Colonic mucosa (tissue), 4 donors: ENCODE results near the gene ULBP2. TPM values are rescaled to one million over a fixed set of nuclear protein-coding genes. Genes with fewer than 3 reads are reported as not detected.
"Not testable (repeated sequence)": the region's sequence is repeated elsewhere in the genome, so short reads cannot be mapped to it uniquely, and the experiment has no call there.

Source experiments
- DNase-seq: peaks from one replicate; pipeline ENCODE4 v3.0.0-alpha.2; 2020
- H3K27ac ChIP-seq: fragments of 200-600 bp; one replicate; pipeline ENCODE4 v1.8.0; 2021
- H3K27me3 ChIP-seq: fragments of 200-600 bp; one replicate; pipeline ENCODE4 v1.8.0; 2021
- H3K36me3 ChIP-seq: fragments of 200-600 bp; one replicate; pipeline ENCODE4 v1.8.0; 2021
- H3K4me1 ChIP-seq: fragments of 200-600 bp; one replicate; pipeline ENCODE4 v1.8.0; 2021; ENCODE audit warnings: mild to moderate bottlenecking
- H3K4me3 ChIP-seq: fragments of 200-600 bp; one replicate; pipeline ENCODE4 v1.8.0; 2021
- H3K9ac ChIP-seq, 2 donors: one replicate each; pipeline ENCODE4 v1.7.0; 2013; ENCODE audit warnings: control low read depth in 2 of 2, low read depth in 2 of 2, low read length in 2 of 2
- H3K9me3 ChIP-seq: fragments of 200-600 bp; one replicate; pipeline ENCODE4 v1.8.0; 2021
- intact Hi-C: fragments of 100-400 bp; cut with DNase I; formaldehyde crosslinking; loops from one replicate; pipeline ENCODE4 v1.14.1; 2022
- total RNA-seq, 2 donors: library from RNA; stranded (reverse); fragmentation: NEBNext Ultra II Directional in 1 of 2; extraction: Animal tissue kit (Norgen Biotek cat#: 25700) in 1 of 2; gene quantifications; one replicate each; pipeline ENCODE4 v1.2.1, GENCODE V29; 2021
- TF ChIP-seq, protein P1 (sequence below): fragments of 200-600 bp; IDR thresholded peaks from one replicate; pipeline ENCODE4 v1.8.0; 2022; ENCODE audit warnings: antibody characterized with exemption, mild to moderate bottlenecking
- donor health status: healthy.
- donor health status: DM: no; HTN: no; CAD: no.
- donor health status: DM: no; HTN: no; CAD: no.

The ULBP2 gene
- total RNA-seq, 2 donors from 2014 or later, result 0.19 to 0.47 TPM

DNA sequence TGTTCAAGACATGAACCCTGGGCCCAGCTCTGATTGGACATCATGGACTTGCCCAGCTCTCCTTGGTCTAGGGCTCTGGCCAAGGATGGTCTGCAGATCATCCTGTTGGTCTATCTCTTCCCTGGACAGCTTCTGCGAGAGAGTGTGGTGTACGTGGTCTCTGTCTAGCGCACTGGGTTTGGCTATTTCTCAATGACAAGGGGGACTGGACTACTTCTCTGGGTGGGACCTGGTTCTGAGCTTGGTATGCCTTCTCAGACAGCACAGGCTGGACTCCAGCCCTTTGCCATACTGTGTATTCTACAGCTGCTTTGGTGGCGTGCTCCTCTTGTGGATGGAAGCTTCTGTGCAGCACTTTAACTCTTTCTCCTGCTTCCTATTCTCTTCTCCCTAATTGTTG lies 35.4 kb upstream of the ULBP2 start:
- Histone ChIP-seq H3K27ac (no peak overlapping the region), H3K4me3 (no peak overlapping the region), H3K9me3 (no peaks in the 10 kb centered on the region), H3K27me3 (no peaks in the 10 kb centered on the region), H3K36me3 (no peaks in the 10 kb centered on the region), H3K9ac (no peak overlapping the region), H3K4me1 (no peaks in the 10 kb centered on the region)
- intact Hi-C loops, result no loop called here
- TF ChIP-seq, protein P1, sequence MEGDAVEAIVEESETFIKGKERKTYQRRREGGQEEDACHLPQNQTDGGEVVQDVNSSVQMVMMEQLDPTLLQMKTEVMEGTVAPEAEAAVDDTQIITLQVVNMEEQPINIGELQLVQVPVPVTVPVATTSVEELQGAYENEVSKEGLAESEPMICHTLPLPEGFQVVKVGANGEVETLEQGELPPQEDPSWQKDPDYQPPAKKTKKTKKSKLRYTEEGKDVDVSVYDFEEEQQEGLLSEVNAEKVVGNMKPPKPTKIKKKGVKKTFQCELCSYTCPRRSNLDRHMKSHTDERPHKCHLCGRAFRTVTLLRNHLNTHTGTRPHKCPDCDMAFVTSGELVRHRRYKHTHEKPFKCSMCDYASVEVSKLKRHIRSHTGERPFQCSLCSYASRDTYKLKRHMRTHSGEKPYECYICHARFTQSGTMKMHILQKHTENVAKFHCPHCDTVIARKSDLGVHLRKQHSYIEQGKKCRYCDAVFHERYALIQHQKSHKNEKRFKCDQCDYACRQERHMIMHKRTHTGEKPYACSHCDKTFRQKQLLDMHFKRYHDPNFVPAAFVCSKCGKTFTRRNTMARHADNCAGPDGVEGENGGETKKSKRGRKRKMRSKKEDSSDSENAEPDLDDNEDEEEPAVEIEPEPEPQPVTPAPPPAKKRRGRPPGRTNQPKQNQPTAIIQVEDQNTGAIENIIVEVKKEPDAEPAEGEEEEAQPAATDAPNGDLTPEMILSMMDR, result no peak
- no peak for DNase-seq

DNA sequence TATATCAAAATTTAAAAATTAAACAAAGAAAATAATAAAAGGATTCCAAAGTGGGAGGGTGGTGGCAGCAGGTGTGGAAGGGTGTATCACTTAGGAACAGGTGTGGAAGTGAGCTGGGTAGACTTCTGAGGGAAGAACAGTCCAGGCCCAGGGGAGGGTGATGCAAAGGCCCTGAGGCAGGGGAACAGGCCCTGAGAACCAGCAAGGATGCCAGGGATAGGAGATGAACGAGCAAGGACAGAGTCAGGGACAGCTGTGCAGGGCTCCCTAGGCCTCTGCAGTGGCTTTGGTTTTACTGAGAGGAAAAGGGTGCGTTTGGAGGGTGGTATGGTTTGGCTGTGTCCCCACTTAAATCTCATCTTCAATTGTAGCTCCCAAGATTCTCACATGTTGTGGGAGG lies 34.5 kb upstream of the ULBP2 start:
- Histone ChIP-seq H3K27me3 (no peaks in the 10 kb centered on the region), H3K4me3 (no peak overlapping the region), H3K9ac (no peak overlapping the region), H3K36me3 (no peaks in the 10 kb centered on the region), H3K9me3 (no peaks in the 10 kb centered on the region), H3K4me1 (no peaks in the 10 kb centered on the region), H3K27ac (no peak overlapping the region)
- TF ChIP-seq, protein P1, result no peak
- intact Hi-C loops, result no loop called here
- no peak for DNase-seq

DNA sequence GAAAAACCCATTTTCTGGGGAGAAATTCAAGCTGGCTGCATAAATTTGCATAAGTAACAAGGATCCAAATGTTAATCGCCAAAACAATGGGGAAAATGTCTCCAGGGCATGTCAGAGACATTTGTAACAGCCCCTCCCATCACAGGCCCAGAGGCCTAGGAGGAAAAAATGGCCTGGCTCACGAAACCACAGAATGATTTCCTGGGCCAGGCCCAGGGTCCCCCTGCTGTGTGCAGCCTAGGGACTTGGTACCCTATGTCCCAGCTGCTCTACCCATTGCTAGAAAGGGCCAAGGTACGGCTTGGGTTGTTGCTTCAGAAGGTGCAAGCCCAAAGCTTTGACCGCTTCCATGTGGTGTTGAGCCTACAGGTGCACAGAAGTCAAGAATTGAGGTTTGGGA lies 33.3 kb upstream of the ULBP2 start:
- H3K9me3 ChIP-seq, H3K27ac ChIP-seq, H3K9ac ChIP-seq, H3K4me3 ChIP-seq, H3K36me3 ChIP-seq, intact Hi-C loops, DNase-seq, H3K27me3 ChIP-seq, H3K4me1 ChIP-seq: not testable (repeated sequence)

GRCh38 chr6:149909701-149910470 lies 31.9 kb upstream of the ULBP2 start:
- TF ChIP-seq, protein P1, result no peak
- Histone ChIP-seq H3K27ac (no peak overlapping the region), H3K4me3 (no peak overlapping the region), H3K9me3 (no peaks in the 10 kb centered on the region), H3K9ac (no peak overlapping the region), H3K36me3 (no peaks in the 10 kb centered on the region), H3K27me3 (no peaks in the 10 kb centered on the region), H3K4me1 (no peaks in the 10 kb centered on the region)
- DNase-seq, result no peak
- intact Hi-C loops, result no loop called here

- Histone ChIP-seq H3K36me3 (no peaks in the 10 kb centered on the region), H3K27me3 (no peaks in the 10 kb centered on the region), H3K9me3 (no peaks in the 10 kb centered on the region), H3K4me1 (no peaks in the 10 kb centered on the region), H3K9ac (no peak overlapping the region), H3K4me3 (no peak overlapping the region), H3K27ac (no peak overlapping the region)
- DNase-seq, result no peak
- intact Hi-C loops, result no loop called here
- TF ChIP-seq, protein P1, result no peak
These were observed 31.1 kb upstream of the ULBP2 start for GRCh38 chr6:149910721-149911151.

DNA sequence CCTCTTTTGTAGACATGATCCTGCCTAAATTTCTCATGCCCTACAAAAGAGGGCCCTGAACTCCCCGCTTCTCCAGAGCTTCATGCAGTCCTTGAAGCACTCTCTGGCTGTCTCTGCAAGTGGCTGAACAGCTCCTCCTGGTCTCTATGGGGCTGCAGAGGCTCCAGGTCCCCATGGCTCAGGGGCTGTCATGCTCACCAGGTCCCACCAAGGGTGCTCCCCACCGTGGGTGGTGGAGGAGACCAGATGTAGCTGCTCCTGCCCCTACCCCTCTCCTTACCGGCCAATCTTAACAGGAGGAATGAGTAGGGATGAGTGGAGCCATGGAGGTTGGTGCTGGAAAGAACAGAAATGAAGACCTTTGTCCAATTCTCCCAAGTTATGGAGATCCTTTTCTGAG lies 29.1 kb upstream of the ULBP2 start:
- H3K27me3 ChIP-seq, intact Hi-C loops, H3K9ac ChIP-seq, DNase-seq, H3K4me3 ChIP-seq, H3K27ac ChIP-seq, H3K4me1 ChIP-seq, H3K9me3 ChIP-seq, H3K36me3 ChIP-seq: not testable (repeated sequence)
